Breast epithelium (tissue), 4 donors: ENCODE measurements around the gene TPM4. TPM values are rescaled to one million over a fixed set of nuclear protein-coding genes. Genes with fewer than 3 reads are reported as not detected.
"Not testable (repeated sequence)": the region's sequence is repeated elsewhere in the genome, so short reads cannot be mapped to it uniquely, and the experiment has no call there.

Experiments
- DNase-seq, 2 donors: peaks; one replicate each; pipeline ENCODE4 v3.0.0-alpha.2; 2019; ENCODE audit warnings: low spot score in 2 of 2
- H3K27ac ChIP-seq, 2 donors: fragments of 200-600 bp; sonication (generic) in 1 of 2; one replicate each; pipeline ENCODE4 v1.5.1; 2016 to 2019; ENCODE audit warnings: mild to moderate bottlenecking in 1 of 2
- H3K27me3 ChIP-seq, 2 donors: fragments of 200-600 bp; sonication (generic) in 1 of 2; one replicate each; pipeline versions ENCODE4 v1.5.1 to v1.6.0; 2017 to 2019; ENCODE audit warnings: control low read depth in 1 of 2, mild to moderate bottlenecking in 1 of 2
- H3K36me3 ChIP-seq: fragments of 200-600 bp; one replicate; pipeline ENCODE4 v1.5.1; 2019
- H3K4me1 ChIP-seq, 2 donors: fragments of 200-600 bp; sonication (generic); one replicate each; pipeline ENCODE4 v1.5.1; 2016 to 2019; ENCODE audit warnings: control low read depth in 1 of 2
- H3K4me3 ChIP-seq, 3 donors: fragments of 200-600 bp; sonication (generic); 1 replicate in 2 of 3; 2 replicates in 1 of 3; pipeline ENCODE4 v1.5.1; 2016 to 2019; ENCODE audit warnings: mild to moderate bottlenecking in 3 of 3, moderate library complexity in 2 of 3
- H3K9me3 ChIP-seq, 2 donors: fragments of 200-600 bp; sonication (generic) in 1 of 2; one replicate each; pipeline ENCODE4 v1.5.1; 2016 to 2019; ENCODE audit warnings: control low read depth in 1 of 2
- POLR2A ChIP-seq: fragments of 450-650 bp; IDR thresholded peaks from one replicate; pipeline ENCODE4 v1.6.1; 2016; ENCODE audit warnings: antibody characterized with exemption, mild to moderate bottlenecking, moderate library complexity
- POLR2AphosphoS5 ChIP-seq, 3 donors: sonication (generic); formaldehyde crosslinking; IDR thresholded peaks; one replicate each; pipeline ENCODE4 v1.6.1; 2017; ENCODE audit warnings: antibody characterized with exemption in 3 of 3
- intact Hi-C: fragments of 100-400 bp; cut with DNase I; formaldehyde crosslinking; loops from one replicate; pipeline ENCODE4 v1.15.1; 2023; ENCODE audit warnings: low total_unique reads
- total RNA-seq, 3 donors: library from RNA; depleted of rRNA; stranded (reverse); fragments of >200 nt; gene quantifications; one replicate each; pipeline ENCODE4 v1.1.0, GENCODE V29; 2016
- TF ChIP-seq, protein P1 (sequence below), 3 donors: fragments of 450-650 bp; IDR thresholded peaks; one replicate each; pipeline ENCODE4 v1.5.1; 2016 to 2017; ENCODE audit warnings: antibody characterized with exemption in 3 of 3, mild to moderate bottlenecking in 3 of 3, moderate library complexity in 3 of 3

The TPM4 gene
- total RNA-seq, 3 donors from 2014 or later: 257 to 652 (median 430) TPM

DNA sequence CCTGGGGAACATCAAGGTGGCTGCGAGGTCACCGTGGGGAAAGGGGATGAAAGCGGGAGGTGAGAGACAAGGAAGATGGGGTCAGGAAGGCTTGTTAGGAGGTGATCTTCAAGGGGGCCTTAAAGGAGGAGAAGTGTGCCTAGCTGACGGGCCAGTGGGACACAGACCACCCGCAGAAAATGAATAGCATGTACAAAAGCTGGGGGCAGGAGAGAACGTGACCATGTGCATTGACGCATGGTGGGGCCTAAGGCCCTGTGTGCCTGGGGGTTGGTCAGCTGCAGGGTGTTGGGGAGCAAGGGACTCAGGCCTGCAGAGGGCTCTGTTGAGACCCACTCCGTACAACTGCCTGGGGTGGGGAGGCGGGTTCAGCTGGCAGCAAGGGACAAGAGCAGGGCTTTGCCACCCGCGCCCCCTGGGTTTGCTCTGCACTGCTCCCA, 41.3 kb downstream of the TPM4 start:
- Histone ChIP-seq H3K27me3 (no peaks in the 10 kb centered on the region), H3K4me1 (peaks cover 3 to 6% of the 10 kb centered on the region in 2 donors), H3K27ac (no peak overlapping the region), H3K36me3 (no peaks in the 10 kb centered on the region), H3K9me3 (no peaks in the 10 kb centered on the region), H3K4me3 (no peak overlapping the region)
- intact Hi-C loops: no loop called here
- DNase-seq: no peak
- TF ChIP-seq, protein P1, sequence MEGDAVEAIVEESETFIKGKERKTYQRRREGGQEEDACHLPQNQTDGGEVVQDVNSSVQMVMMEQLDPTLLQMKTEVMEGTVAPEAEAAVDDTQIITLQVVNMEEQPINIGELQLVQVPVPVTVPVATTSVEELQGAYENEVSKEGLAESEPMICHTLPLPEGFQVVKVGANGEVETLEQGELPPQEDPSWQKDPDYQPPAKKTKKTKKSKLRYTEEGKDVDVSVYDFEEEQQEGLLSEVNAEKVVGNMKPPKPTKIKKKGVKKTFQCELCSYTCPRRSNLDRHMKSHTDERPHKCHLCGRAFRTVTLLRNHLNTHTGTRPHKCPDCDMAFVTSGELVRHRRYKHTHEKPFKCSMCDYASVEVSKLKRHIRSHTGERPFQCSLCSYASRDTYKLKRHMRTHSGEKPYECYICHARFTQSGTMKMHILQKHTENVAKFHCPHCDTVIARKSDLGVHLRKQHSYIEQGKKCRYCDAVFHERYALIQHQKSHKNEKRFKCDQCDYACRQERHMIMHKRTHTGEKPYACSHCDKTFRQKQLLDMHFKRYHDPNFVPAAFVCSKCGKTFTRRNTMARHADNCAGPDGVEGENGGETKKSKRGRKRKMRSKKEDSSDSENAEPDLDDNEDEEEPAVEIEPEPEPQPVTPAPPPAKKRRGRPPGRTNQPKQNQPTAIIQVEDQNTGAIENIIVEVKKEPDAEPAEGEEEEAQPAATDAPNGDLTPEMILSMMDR (IDR thresholded peaks at IDR 0.05): no peak
- TF ChIP-seq POLR2A (no peak), POLR2AphosphoS5 (IDR thresholded peaks at IDR 0.05) (no peak)

DNA sequence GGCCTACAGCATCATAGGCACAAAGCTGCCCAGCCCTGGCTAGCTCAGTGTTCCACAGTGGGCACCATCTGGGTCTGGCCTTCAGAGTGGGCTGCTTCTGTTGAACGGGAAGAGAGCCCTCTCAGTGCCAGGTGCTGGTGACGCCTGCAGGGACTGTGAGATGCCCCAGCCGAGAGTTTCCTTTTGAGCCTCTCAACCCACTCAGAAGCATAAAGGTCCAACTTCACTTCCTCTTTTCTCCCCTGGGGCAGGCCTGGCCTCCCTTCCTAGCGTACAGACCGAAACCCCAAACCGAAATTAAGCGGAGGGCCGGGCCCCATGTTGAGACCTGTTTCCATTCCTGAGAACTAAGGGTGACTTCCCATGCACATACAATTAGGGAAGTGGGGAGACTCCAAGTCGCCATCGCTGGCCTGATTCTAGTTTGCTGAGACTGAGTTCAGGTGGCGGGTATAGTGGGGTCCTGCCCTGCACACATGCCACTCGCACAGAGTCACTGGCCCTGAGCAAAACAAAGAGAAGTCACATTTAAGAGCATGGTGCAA, 42.3 kb downstream of the TPM4 start:
- H3K4me3 ChIP-seq: no peak overlapping the region
- H3K36me3 ChIP-seq: no peaks in the 10 kb centered on the region
- no peak for DNase-seq
- no peaks in the 10 kb centered on the region for H3K4me1 ChIP-seq
- no peaks in the 10 kb centered on the region for H3K27me3 ChIP-seq
- TF ChIP-seq POLR2A: no peak
- no peak for TF ChIP-seq POLR2AphosphoS5 (IDR thresholded peaks at IDR 0.05)
- TF ChIP-seq, protein P1 (IDR thresholded peaks at IDR 0.05): no peak
- H3K9me3 ChIP-seq: no peaks in the 10 kb centered on the region
- no peak overlapping the region for H3K27ac ChIP-seq
- intact Hi-C loops: no loop called here

DNA sequence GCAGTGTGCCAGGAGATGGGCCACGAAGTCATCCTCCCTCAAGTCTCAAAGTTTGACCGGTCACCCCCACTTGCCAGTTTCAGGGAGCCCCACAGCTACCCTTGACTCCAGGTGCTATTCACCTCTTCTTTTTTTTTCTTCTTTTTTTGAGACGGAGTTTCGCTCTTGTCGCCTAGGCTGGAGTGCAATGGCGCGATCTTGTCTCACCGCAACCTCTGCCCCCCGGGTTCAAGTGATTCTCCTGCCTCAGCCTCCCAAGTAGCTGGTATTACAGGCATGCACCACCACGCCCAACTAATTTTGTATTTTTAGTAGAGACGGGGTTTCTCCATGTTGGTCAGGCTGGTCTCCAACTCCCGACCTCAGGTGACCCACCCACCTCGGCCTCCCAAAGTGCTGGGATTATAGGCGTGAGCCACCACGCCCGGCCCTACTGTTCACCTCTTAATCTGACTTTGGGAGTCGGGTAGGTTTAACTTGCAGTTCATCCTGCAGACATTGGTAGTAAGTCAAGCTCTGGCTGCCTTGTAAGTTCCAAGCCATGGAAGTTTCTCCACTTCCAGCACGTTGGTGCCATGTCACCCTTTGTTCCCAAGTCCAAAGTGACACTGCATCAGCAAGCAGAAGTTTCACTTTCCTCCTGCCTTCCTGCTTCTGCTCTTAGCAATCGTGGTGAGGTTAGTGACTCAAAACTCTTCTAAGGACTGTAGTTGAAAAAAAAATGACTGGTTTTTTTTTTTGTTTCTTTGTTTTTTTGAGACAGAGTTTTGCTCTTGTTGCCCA, 43.0 kb downstream of the TPM4 start:
- H3K4me3 ChIP-seq, H3K4me1 ChIP-seq, intact Hi-C loops, H3K36me3 ChIP-seq, H3K27me3 ChIP-seq, H3K9me3 ChIP-seq, DNase-seq, H3K27ac ChIP-seq: not testable (repeated sequence)

DNA sequence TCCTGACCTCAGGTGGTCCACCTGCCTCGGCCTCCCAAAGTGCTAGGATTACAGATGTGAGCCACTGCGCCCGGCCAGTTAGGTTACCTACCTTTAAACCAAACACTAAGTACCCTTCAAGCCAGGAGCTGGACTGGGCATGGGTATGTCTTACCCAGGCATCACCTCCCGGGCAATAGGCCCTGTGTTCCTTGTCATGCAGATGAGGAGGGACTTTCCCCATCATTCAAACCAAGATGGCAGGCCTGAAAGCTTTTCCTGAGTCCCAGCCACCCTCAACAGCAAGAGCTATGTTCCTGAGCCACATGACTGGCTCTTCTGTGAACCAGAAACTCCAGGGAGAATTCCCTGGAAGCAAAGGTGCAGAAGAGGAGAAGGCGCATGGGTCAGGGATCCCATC, 44.8 kb downstream of the TPM4 start:
- DNase-seq: no peak
- H3K27me3 ChIP-seq: no peaks in the 10 kb centered on the region
- H3K36me3 ChIP-seq: no peaks in the 10 kb centered on the region
- H3K4me1 ChIP-seq: no peaks in the 10 kb centered on the region
- no peaks in the 10 kb centered on the region for H3K9me3 ChIP-seq
- TF ChIP-seq, protein P1 (IDR thresholded peaks at IDR 0.05): no peak
- TF ChIP-seq POLR2AphosphoS5 (IDR thresholded peaks at IDR 0.05) (no peak), POLR2A (no peak)
- no peak overlapping the region for H3K4me3 ChIP-seq
- intact Hi-C loops: no loop called here
- H3K27ac ChIP-seq: no peak overlapping the region

DNA sequence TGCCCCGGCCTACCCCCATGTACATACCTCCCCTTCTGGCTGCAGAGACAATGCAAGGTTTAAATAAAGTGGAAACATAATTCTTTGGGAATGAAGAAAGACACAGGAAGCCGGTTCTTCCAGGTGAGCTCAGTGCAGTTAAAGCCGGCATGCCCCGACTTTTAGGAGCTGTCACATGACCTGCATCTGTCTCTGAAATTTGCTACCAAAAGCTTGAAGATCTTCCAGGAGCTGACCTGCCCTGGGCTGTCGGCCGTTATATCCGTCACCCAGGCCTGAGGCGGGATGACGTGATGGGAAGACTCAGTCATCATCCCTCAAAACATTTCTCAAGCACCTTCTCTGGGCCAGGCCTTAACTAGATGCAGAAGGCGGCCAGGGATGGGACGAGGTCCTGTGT, 45.7 kb downstream of the TPM4 start:
- Histone ChIP-seq H3K36me3 (peaks cover 2% of the 10 kb centered on the region), H3K27me3 (no peaks in the 10 kb centered on the region), H3K9me3 (no peaks in the 10 kb centered on the region), H3K27ac (no peak overlapping the region), H3K4me1 (no peaks in the 10 kb centered on the region), H3K4me3 (no peak overlapping the region)
- no peak for DNase-seq
- intact Hi-C loops: no loop called here
- TF ChIP-seq POLR2A (no peak), POLR2AphosphoS5 (IDR thresholded peaks at IDR 0.05) (no peak)
- TF ChIP-seq, protein P1 (IDR thresholded peaks at IDR 0.05): no peak
